HEK293T (cell line): Measurements from ENCODE around the gene OR3A1.
"Not testable (repeated sequence)": the region's sequence is repeated elsewhere in the genome, so short reads cannot be mapped to it uniquely, and the experiment has no call there.

Source experiments
- CTCF ChIA-PET: fragments of 350-600 bp; formaldehyde crosslinking; extraction: SDS; loops from one replicate; lab custom pipeline; 2021; ENCODE audit warnings: antibody characterized with exemption, inconsistent platforms; lab: Yijun Ruan, JAX
- POLR2A ChIA-PET: fragments of 350-600 bp; formaldehyde crosslinking; extraction: SDS; loops from one replicate; lab custom pipeline; 2020; ENCODE audit warnings: antibody characterized with exemption, inconsistent platforms; lab: Yijun Ruan, JAX
- DNase-seq: peaks from one replicate; pipeline ENCODE4 v3.0.0; 2012; ENCODE audit warnings: mixed read lengths; ENCODE audit errors: extremely low spot score
- ARNT ChIP-seq: fragments of 450-650 bp; IDR thresholded peaks from 2 replicates; pipeline ENCODE4 v1.6.1; 2017; ENCODE audit warnings: mild to moderate bottlenecking
- BHLHE40 ChIP-seq: fragments of 450-650 bp; IDR thresholded peaks from 2 replicates; pipeline ENCODE4 v1.6.1; 2016; ENCODE audit warnings: mild to moderate bottlenecking, moderate library complexity, borderline replicate concordance
- CTBP1 ChIP-seq: fragments of 450-650 bp; IDR thresholded peaks from 2 replicates; pipeline ENCODE4 v1.6.1; 2016; ENCODE audit warnings: borderline replicate concordance
- ELF4 ChIP-seq: fragments of 450-650 bp; IDR thresholded peaks from 2 replicates; pipeline ENCODE4 v1.6.1; 2017; ENCODE audit warnings: antibody characterized with exemption
- FOXA1 ChIP-seq: fragments of 450-650 bp; IDR thresholded peaks from 2 replicates; pipeline ENCODE4 v1.6.1; 2016; ENCODE audit warnings: mild to moderate bottlenecking
- FOXK2 ChIP-seq: fragments of 450-650 bp; IDR thresholded peaks from 2 replicates; pipeline ENCODE4 v1.6.1; 2016; ENCODE audit warnings: mild to moderate bottlenecking
- FOXM1 ChIP-seq: fragments of 450-650 bp; IDR thresholded peaks from 2 replicates; pipeline ENCODE4 v1.6.1; 2017; ENCODE audit warnings: mild to moderate bottlenecking, borderline replicate concordance
- HDGF ChIP-seq: fragments of 450-650 bp; IDR thresholded peaks from 2 replicates; pipeline ENCODE4 v1.6.1; 2017; ENCODE audit warnings: antibody characterized with exemption, borderline replicate concordance
- L3MBTL2 ChIP-seq: fragments of 450-650 bp; conservative IDR thresholded peaks from 2 replicates; pipeline ENCODE4 v1.6.1; 2016; ENCODE audit warnings: mild to moderate bottlenecking
- LEF1 ChIP-seq: fragments of 450-650 bp; IDR thresholded peaks from 2 replicates; pipeline ENCODE4 v1.6.1; 2017; ENCODE audit warnings: mild to moderate bottlenecking, borderline replicate concordance
- NFRKB ChIP-seq: fragments of 450-650 bp; IDR thresholded peaks from 2 replicates; pipeline ENCODE4 v1.6.1; 2016; ENCODE audit warnings: mild to moderate bottlenecking, moderate library complexity
- SP1 ChIP-seq: fragments of 450-650 bp; IDR thresholded peaks from 2 replicates; pipeline ENCODE4 v1.6.1; 2017
- SUZ12 ChIP-seq: fragments of 450-650 bp; IDR thresholded peaks from 2 replicates; pipeline ENCODE4 v1.6.1; 2016; ENCODE audit warnings: mild to moderate bottlenecking
- TARDBP ChIP-seq: fragments of 450-650 bp; IDR thresholded peaks from 2 replicates; pipeline ENCODE4 v1.6.1; 2016
- ZNF384 ChIP-seq: fragments of 450-650 bp; IDR thresholded peaks from 2 replicates; pipeline ENCODE4 v1.6.1; 2016
- TF ChIP-seq, protein P1 (sequence below): fragments of 450-650 bp; IDR thresholded peaks from 2 replicates; pipeline ENCODE4 v1.6.1; 2016

The OR3A1 gene

GRCh38 chr17:3260163-3260562 is 38.0 kb downstream of the OR3A1 start:
- ChIA-PET CTCF (no interaction called here), POLR2A (no interaction called here)
- TF ChIP-seq FOXA1 (no peak), BHLHE40 (no peak), ARNT (no peak), SP1 (no peak), FOXK2 (no peak), FOXM1 (no peak), ZNF384 (no peak)
- no peak for DNase-seq

DNA sequence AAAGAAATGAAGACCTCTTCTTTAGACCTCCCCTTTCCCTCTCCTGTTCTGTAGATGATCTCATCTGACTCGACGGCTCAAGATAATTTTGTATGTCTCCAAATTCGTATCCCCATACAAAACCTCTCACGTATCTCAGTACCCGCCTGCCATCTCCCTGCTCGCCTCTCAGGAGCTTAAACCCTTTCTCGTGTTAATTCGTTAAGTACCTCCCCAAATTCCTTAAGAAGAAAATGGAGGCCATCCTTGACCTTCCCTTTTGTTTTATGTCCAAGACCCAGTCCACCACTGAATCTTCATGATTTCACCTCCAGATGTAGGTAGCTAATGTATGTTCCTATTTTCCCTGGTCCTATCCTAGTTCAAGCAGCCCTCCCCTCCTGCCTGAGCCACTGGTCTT is 41.6 kb downstream of the OR3A1 start:
- no peak for TF ChIP-seq SP1
- TF ChIP-seq, protein P1, sequence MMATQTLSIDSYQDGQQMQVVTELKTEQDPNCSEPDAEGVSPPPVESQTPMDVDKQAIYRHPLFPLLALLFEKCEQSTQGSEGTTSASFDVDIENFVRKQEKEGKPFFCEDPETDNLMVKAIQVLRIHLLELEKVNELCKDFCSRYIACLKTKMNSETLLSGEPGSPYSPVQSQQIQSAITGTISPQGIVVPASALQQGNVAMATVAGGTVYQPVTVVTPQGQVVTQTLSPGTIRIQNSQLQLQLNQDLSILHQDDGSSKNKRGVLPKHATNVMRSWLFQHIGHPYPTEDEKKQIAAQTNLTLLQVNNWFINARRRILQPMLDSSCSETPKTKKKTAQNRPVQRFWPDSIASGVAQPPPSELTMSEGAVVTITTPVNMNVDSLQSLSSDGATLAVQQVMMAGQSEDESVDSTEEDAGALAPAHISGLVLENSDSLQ: no peak
- TF ChIP-seq LEF1: no peak
- no peak for TF ChIP-seq L3MBTL2
- TF ChIP-seq NFRKB: no peak
- TF ChIP-seq CTBP1: no peak
- no peak for TF ChIP-seq FOXA1
- no peak for TF ChIP-seq HDGF
- TF ChIP-seq FOXM1: no peak
- TF ChIP-seq TARDBP: no peak
- no peak for TF ChIP-seq BHLHE40
- TF ChIP-seq SUZ12: no peak
- TF ChIP-seq ELF4: no peak
- TF ChIP-seq ARNT: no peak
- DNase-seq: no peak
- ChIA-PET CTCF (no interaction called here), POLR2A (no interaction called here)

- POLR2A ChIA-PET, DNase-seq, CTCF ChIA-PET: not testable (repeated sequence)
These were observed 49.1 kb downstream of the OR3A1 start for GRCh38 chr17:3249013-3249412.

- DNase-seq, CTCF ChIA-PET, POLR2A ChIA-PET: not testable (repeated sequence)
These were observed 53.3 kb downstream of the OR3A1 start for GRCh38 chr17:3244841-3245240.

DNA sequence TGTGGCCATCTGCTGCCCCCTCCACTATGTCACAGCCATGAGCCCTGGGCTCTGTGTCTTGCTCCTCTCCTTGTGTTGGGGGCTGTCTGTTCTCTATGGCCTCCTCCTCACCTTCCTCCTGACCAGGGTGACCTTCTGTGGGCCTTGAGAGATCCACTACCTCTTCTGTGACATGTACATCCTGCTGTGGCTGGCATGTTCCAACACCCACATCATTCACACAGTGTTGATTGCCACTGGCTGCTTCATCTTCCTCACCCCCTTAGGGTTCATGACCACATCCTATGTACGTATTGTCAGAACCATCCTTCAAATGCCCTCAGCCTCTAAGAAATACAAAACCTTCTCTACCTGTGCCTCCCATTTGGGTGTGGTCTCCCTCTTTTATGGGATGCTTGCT is 57.1 kb downstream of the OR3A1 start:
- CTCF ChIA-PET, POLR2A ChIA-PET: not testable (repeated sequence)

More for the DNA sequence above, 57.1 kb downstream of the OR3A1 start:
- not testable (repeated sequence) for DNase-seq
